ENCODE measurements around the gene CELF4. TPM values are rescaled to one million over a fixed set of nuclear protein-coding genes. Genes with fewer than 3 reads are reported as not detected.

Gene CELF4
- total RNA-seq, 2 donors from 2014 or later: 3.3 to 4.7 TPM

- 72 to 83% methylated on average over 5 of the region's 5 CpGs for whole genome bisulfite sequencing, 2 donors
- ATAC-seq: no peak
- Histone ChIP-seq H3K9me3 (no peaks in the 10 kb centered on the region), H3K4me3 (no peak overlapping the region), H3K27ac (no peak overlapping the region), H3K27me3 (no peaks in the 10 kb centered on the region), H3K4me1 (no peaks in the 10 kb centered on the region), H3K36me3 (replicated peaks in 1 of 2; ENCODE audit: insufficient read depth in 1 of 2, low read depth in 2 of 2) (no peaks in the 10 kb centered on the region)
- no peak for TF ChIP-seq POLR2A (IDR thresholded peaks at IDR 0.05)
- no peak for TF ChIP-seq CTCF (IDR thresholded peaks at IDR 0.05)
- intact Hi-C loops (cut with DNase I): no loop called here
- DNase-seq: no peak
These were observed 32.8 kb upstream of the CELF4 start for GRCh38 chr18:37598396-37598795.

- ATAC-seq: no peak
- WGBS, 2 donors: 67 to 80% methylated on average over 1 of the region's 1 CpG
- Histone ChIP-seq H3K4me1 (no peaks in the 10 kb centered on the region), H3K36me3 (replicated peaks in 1 of 2; ENCODE audit: insufficient read depth in 1 of 2, low read depth in 2 of 2) (no peaks in the 10 kb centered on the region), H3K27ac (no peak overlapping the region), H3K9me3 (no peaks in the 10 kb centered on the region), H3K27me3 (no peaks in the 10 kb centered on the region), H3K4me3 (no peak overlapping the region)
- intact Hi-C loops (cut with DNase I): no loop called here
- DNase-seq: no peak
- TF ChIP-seq CTCF (IDR thresholded peaks at IDR 0.05): no peak
- no peak for TF ChIP-seq POLR2A (IDR thresholded peaks at IDR 0.05)
These were observed 24.7 kb upstream of the CELF4 start for GRCh38 chr18:37590346-37590745.

- H3K27me3 ChIP-seq: no peaks in the 10 kb centered on the region
- no peaks in the 10 kb centered on the region for H3K4me1 ChIP-seq
- H3K27ac ChIP-seq: no peak overlapping the region
- WGBS, 2 donors: 70 to 80% methylated on average over 2 of the region's 2 CpGs
- H3K36me3 ChIP-seq (replicated peaks in 1 of 2; ENCODE audit: insufficient read depth in 1 of 2, low read depth in 2 of 2): no peaks in the 10 kb centered on the region
- DNase-seq (no peak), ATAC-seq (no peak)
- H3K9me3 ChIP-seq: no peaks in the 10 kb centered on the region
- no peak for TF ChIP-seq CTCF (IDR thresholded peaks at IDR 0.05)
- TF ChIP-seq POLR2A (IDR thresholded peaks at IDR 0.05): no peak
- H3K4me3 ChIP-seq: no peak overlapping the region
- intact Hi-C loops (cut with DNase I): no loop called here
These were observed 22.7 kb upstream of the CELF4 start for GRCh38 chr18:37588289-37588688.

GRCh38 chr18:37586656-37587225 is 21.1 kb upstream of the CELF4 start:
- no peak overlapping the region for H3K4me3 ChIP-seq
- H3K27ac ChIP-seq: no peak overlapping the region
- no peaks in the 10 kb centered on the region for H3K9me3 ChIP-seq
- intact Hi-C loops (cut with DNase I): no loop called here
- no peak for DNase-seq
- 66 to 76% methylated on average over 7 to 8 of the region's 8 CpGs for WGBS, 2 donors
- no peak for ATAC-seq
- H3K36me3 ChIP-seq (replicated peaks in 1 of 2; ENCODE audit: insufficient read depth in 1 of 2, low read depth in 2 of 2): no peaks in the 10 kb centered on the region
- no peaks in the 10 kb centered on the region for H3K27me3 ChIP-seq
- TF ChIP-seq POLR2A (IDR thresholded peaks at IDR 0.05) (no peak), CTCF (IDR thresholded peaks at IDR 0.05) (no peak)
- H3K4me1 ChIP-seq: no peaks in the 10 kb centered on the region

- WGBS, 2 donors: 56 to 62% methylated on average over 7 of the region's 7 CpGs
- Histone ChIP-seq H3K9me3 (no peaks in the 10 kb centered on the region), H3K27me3 (no peaks in the 10 kb centered on the region), H3K36me3 (replicated peaks in 1 of 2; ENCODE audit: insufficient read depth in 1 of 2, low read depth in 2 of 2) (no peaks in the 10 kb centered on the region), H3K27ac (no peak overlapping the region), H3K4me3 (no peak overlapping the region), H3K4me1 (no peaks in the 10 kb centered on the region)
- DNase-seq (no peak), ATAC-seq (no peak)
- no peak for TF ChIP-seq POLR2A (IDR thresholded peaks at IDR 0.05)
- intact Hi-C loops (cut with DNase I): no loop called here
These were observed 19.5 kb upstream of the CELF4 start for GRCh38 chr18:37584952-37585695.

All from body of pancreas (tissue), 4 donors.